GM19395 (cell line): ENCODE data around the gene AK9.
"Not testable (repeated sequence)": the region's sequence is repeated elsewhere in the genome, so short reads cannot be mapped to it uniquely, and the experiment has no call there.

Experiments
- ATAC-seq: cut with Tn5 transposase; IDR thresholded peaks from one replicate; pipeline ENCODE4 v1.9.1; 2021; ENCODE audit warnings: mild to moderate bottlenecking, moderate library complexity; ENCODE audit not compliant: unreplicated experiment

AK9 gene

GRCh38 chr6:109461733-109462526 is 229.1 kb downstream of the AK9 start:
- no peak for ATAC-seq

DNA sequence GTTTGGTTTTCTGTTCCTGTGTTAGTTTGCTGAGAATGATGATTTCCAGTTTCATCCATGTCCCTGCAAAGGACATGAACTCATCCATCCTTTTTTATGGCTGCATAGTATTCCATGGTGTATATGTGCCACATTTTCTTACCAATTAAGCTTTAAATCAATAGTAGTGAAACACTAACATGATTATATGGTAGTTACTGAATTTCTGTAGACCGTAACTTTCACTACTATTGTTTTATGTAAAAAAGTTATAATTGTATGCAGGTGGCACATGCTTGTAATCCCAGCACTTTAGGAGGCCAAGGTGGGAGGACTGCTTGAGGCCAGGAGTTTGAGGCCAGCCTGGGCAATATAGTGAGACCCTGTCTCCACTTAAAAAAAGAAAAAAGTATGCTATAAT is 229.8 kb downstream of the AK9 start:
- ATAC-seq = not testable (repeated sequence)

- no peak for ATAC-seq
Observed at GRCh38 chr6:109460161-109460829, 230.7 kb downstream of the AK9 start.

DNA sequence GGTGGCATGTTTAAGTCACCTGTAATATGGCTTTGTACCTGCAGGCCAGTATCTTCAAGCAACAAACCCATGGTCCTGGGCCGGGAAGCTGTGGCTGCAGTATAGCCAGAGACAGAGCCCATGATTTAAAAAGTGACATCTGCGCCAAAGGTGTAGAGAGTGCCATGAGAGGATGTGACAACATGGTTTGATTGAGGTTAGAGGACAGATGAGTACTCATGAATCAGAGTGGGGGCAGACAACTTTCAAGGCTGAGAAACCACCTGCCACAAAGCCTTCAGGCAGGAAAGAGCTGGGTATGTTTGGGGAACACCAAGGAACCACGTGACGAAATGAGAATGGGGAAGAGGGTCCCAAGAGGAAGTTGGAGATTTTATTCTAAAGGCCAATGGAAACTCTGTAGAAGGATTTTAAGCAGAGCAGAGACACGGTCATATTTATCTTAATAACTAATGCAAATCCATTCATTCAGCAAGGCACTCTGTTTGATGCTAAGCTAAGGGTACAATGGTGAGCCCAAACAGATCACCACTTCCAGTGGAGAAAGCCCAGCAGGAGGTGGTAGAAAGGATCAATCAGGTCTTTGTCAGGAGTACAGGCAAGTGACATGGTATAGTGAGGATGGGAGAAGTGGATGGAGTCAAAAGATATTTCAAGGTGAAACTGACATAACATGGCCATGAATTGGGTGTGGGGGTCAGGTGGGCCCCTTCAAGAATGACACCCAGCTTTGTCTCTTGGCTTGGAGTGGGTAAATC is 232.0 kb downstream of the AK9 start:
- ATAC-seq = no peak

GRCh38 chr6:109457562-109457996 is 233.4 kb downstream of the AK9 start:
- ATAC-seq = no peak

GRCh38 chr6:109456710-109457561 is 234.1 kb downstream of the AK9 start:
- ATAC-seq = no peak

- peak; percentile 17 for ATAC-seq
Observed at GRCh38 chr6:109456111-109456583, 234.9 kb downstream of the AK9 start.

GRCh38 chr6:109455437-109456110 is 235.4 kb downstream of the AK9 start, which contains the start of gene MICAL1:
TSS of gene MICAL1 (minus strand) at chr6:109455772. CDS start at chr6:109454196, 1,576 bp downstream.
- ATAC-seq = peak; percentile 53

- peak; percentile 37 for ATAC-seq
Observed at GRCh38 chr6:109454496-109455436, 236.2 kb downstream of the AK9 start.

- no peak for ATAC-seq
Observed at GRCh38 chr6:109453594-109454495, 237.2 kb downstream of the AK9 start.

DNA sequence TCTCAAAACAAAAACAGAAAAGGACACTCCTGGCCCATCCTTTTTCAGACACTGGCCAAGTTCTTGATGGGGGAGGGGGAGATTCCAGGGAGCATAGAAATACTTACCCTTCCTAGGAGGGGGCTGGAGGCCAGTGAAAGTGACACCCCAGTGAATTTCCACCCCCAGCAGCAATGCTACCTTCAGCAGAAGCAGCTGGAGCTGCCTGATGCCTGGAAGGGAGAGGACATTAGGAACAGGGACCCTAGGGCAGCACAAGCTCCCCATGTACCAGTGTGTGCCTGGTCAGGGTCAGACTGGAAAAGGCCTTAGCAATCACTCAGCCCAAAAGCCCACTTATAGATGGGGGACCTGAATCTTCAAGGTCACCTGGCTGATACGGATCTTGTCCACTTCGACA is 237.8 kb downstream of the AK9 start:
- ATAC-seq = no peak

GRCh38 chr6:109452181-109452580 is 238.8 kb downstream of the AK9 start:
- no peak for ATAC-seq

DNA sequence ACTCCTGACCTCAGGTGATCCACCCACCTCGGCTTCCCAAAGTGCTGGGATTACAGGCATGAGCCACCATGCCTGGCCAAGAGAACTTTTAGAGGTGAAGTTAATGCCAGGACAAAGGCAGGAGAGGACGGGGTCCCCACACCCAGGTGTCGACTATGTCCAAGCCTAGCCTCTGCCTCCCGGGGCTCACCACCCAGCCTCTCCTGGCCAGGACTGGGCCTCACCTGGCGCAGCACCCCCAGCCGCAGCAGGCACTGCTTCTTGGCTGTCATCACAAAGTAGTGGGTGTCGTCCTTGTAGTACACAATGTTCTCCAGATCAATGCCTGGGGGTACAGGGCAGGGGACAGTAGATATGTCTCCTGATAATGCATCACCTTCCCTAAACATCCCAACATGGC is 239.6 kb downstream of the AK9 start:
- ATAC-seq = no peak

DNA sequence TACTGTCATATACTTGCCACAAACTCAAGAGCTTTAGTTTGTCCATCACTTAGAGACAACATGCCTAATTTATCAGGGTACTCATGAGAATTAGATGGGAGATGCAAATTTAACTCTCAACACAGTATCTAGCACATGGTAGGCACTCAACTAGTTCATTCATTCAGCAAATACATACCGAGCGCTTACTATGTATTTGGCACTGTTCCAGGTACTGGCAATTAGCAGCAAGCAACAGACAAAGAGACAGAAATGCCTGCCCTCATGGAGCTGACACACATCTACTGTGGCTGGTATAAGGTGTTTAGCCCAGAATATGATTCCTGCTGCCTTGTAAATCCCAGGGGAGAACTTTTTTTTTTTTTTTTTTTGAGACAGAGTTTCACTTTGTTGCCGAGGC is 240.2 kb downstream of the AK9 start:
- ATAC-seq = no peak

- no peak for ATAC-seq
Observed at GRCh38 chr6:109449795-109450673, 241.0 kb downstream of the AK9 start.

- no peak for ATAC-seq
Observed at GRCh38 chr6:109449064-109449794, 241.8 kb downstream of the AK9 start.
